GM18505 (cell line): ENCODE data around the gene EXOC7.

ENCODE experiments used
- ATAC-seq: cut with Tn5 transposase; IDR thresholded peaks from one replicate; pipeline ENCODE4 v1.9.1; 2021; ENCODE audit not compliant: unreplicated experiment
- POLR2A ChIP-seq: IDR thresholded peaks from 4 replicates; pipeline ENCODE4 v1.6.1; 2011; ENCODE audit warnings: borderline replicate concordance; ENCODE audit not compliant: insufficient read depth, insufficient read length; ENCODE audit errors: extremely low read depth

The EXOC7 gene

DNA sequence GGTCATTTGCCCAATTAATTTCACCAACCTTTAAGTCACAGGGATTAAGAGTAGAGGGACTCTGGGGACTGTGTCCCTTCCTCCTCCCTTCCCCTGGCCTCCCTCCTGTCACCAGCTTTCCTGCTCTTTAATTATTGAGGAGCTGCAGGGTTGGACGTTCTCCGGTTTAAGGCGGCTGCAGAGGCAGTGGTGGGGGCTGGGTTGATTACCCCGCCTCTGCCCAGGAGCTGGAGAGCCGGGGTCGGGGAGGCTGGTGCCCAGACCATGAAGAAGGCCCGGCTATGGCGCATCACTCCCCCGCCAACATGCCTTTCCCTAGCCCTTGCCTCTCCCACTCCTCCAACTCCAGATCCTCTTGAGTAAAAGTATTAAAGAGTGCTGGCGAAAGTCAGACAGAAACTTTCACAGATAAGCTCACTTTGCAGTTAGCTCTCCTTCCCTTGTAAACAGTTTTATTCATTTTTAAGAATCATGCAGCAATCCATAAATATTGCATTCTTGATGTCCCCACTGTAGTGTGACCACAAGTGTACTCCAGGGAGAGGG, 38.5 kb upstream of the EXOC7 start:
- no peak for TF ChIP-seq POLR2A
- ATAC-seq = no peak

DNA sequence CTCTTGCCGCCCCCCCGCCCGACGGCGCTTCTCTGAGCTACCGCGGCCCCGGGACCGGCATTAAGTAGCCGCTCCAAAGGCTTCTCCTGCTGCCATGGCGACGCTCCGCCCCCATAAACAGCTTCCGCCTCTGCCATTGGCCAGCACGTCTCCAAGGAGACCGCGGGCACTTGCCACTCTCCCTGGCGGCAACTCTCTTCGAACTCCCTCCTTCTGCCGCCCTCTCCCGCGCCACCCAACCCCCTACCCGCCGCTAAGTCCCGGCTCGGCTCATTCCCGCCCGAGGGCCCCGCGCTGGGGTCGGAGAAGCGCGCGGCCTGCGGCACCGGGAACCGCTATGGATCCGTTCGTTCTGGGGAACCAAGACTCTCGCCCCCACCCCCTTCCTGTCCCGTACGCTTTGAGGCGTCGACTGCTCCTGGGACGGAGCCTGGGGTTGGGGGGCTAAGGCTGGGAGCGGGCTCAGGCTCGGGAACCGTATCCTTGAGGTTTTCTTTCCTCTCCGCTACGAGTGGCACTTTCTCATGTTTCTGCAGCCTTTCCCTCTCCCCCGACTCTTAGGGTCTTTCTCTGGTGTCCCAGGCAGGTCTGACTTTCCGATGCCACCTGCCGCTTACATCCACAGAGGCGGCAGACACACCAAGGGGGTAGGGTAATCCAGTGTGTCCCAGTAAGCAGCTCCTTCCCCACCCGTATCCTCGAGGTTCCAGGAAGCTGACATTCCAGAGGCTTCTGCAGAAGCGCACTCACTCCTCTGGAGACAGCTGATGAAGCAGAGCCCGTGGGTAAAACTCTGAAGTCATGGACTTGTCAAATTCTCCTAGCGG, 37.8 kb upstream of the EXOC7 start, which contains the start of gene FOXJ1:
Gene FOXJ1 (minus strand): TSS at position 34 of the 827 bp plus-strand sequence. CDS start 850 bp downstream, outside the sequence.
- ATAC-seq = peak; percentile 65
- TF ChIP-seq POLR2A = no peak

DNA sequence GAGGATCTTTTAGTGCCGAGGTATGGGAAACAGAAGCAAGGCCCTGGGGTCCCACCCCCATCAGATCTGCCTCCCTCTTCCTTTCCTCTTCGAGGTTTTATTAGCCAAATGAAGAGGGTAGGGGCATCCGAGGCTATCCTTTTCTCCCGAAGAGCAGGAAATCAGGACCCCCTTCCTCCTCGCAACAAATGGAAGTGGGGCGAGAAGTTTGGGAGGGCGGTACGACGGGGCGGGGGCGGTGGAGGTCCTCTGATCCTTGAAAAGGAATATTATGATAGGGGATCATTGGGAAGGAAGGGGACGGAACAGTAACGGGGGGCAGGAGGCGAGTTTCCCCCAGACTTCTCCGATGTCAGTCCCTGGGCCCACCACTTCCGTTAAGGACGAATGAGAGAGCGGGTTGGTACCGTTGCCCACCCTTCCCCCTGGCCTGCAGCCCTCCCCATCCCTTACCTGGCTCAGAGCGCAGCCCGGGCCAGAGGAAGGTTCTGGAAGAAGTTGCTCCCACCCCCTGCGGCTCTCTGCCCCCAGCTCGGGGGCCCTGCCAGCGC, 37.1 kb upstream of the EXOC7 start:
- ATAC-seq = no peak
- no peak for TF ChIP-seq POLR2A

- no peak for TF ChIP-seq POLR2A
- no peak for ATAC-seq
Measured at GRCh38 chr17:76139801-76140660, 36.4 kb upstream of the EXOC7 start.

- TF ChIP-seq POLR2A = no peak
- no peak for ATAC-seq
Measured at GRCh38 chr17:76138896-76139752, 35.5 kb upstream of the EXOC7 start.

DNA sequence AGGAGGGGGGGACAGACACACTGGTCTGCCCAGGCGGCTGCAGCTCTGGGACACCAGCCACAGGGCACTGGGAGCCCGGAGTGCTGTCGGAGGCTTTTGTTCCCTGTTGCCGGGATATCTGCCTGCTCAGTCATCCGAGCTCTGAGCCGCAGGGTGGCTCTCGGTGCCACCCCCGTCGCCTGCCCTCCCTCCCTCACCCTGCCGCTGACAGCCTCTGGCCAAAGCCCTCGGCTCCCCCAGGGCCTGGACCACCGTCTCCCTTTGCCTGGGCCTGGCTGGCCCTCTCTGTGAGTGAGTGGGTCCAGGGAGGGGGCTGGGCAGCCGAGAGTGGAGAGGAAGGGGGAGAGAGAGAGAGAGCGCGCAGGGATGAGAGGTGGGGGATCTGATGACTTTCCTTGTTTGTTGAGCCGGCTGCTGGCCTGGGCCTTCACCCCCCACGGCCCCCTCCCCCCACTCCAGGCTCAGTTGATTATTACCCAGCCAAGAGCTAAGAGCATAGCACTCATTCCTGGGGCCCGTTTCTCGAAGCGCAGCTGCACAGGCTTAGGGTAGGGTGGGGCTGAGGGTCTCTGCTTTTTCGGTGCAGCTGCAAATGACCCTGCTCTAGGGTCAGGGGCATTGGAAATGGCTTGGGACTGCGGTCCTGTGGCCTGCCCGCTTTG, 34.8 kb upstream of the EXOC7 start:
- no peak for TF ChIP-seq POLR2A
- ATAC-seq = no peak

DNA sequence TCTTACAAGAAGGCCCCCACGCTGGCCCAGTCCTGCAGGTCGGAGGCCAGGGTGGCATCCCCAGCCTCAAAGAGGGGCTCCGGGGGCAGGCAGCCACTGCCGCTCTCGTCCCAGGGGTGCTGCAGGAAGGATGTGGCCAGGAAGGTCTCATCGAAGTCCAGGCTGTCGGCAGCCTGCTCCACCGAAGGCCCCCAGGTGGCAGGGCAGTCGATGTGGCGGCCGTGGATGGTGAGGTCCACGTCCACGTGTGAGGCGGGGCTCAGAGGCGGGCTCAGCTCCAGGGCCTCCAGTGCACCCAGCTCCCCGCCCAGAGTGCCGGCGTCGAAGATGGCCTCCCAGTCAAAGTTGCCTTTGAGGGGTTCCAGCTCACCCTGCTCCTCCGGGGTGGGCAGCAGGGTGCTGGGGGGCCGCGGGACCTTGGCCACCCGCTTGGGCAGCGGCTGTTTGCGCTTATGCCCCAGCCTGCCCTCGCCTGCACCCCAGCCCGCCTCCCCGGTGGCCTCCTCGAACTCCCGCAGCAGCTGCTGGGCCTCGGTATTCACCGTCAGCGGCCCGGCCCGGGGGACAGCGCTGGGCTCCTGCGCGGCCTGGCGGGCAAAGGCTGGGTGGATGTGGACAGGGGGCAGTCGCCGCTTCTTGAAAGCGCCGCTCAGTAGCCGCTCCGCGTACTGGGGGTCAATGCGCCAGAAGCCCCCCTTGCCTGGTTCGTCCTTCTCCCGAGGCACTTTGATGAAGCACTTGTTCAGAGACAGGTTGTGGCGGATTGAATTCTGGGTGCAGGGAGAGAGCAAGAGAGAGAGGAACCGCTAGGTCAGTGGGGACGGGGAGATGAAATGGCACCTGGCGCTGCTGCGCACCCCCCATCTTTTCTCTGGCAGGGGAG, 34.0 kb upstream of the EXOC7 start:
- no peak for TF ChIP-seq POLR2A
- ATAC-seq = no peak

DNA sequence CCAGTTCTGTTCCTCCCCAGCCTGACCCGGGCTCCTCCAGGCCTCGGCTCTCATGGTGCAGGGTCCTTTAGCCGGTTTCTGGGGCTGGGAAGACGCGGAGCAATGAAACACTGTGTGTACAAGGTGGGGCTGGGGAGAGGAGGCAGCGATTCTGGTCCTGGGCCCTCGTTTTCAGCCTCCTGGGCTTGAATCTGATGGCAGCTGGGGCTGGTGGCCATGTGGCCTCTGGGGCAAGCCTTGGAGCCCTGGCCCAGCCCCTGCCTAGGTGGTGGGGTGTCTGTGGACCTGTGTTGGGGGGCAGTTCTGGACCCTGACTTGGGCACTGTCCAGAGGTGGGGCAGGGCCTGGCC, 33.4 kb upstream of the EXOC7 start:
- ATAC-seq = no peak

DNA sequence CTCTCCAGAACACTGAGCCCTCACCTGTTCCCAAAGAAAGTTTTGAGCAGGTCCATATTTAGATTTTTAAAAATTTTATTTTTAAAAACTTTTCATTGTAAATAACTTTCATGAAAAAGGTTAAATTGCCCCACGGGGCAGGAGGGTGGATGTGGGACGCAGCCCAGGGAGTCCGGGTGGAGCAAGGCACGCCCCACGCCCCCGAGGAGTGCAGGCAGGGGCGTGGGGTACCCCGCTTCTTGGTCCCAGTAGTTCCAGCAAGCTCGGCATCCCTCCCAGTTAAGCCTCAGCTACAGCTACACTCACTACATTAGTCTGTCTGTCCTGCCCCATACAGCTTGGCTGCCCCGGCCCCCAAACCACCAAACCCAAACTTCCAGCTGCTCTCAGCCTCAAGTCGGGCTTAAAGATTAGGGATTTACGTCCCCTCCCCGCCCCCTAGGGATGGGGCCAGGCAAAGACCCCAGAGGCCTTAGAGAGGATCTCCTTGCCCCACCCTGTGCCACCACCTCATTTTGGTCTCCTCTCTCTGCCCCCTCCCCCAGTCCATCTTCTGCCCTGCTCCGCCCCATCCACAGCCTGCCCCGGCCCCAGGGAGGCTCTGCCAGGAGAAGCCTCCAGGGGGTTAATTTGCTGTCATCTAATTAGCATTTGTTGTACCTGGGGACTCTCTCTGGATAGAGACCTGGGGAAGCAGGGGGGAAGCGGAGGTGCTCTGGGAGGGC, 32.9 kb upstream of the EXOC7 start:
- ATAC-seq = no peak
- TF ChIP-seq POLR2A = no peak

More for the DNA sequence above, 33.4 kb upstream of the EXOC7 start:
- TF ChIP-seq POLR2A = no peak

DNA sequence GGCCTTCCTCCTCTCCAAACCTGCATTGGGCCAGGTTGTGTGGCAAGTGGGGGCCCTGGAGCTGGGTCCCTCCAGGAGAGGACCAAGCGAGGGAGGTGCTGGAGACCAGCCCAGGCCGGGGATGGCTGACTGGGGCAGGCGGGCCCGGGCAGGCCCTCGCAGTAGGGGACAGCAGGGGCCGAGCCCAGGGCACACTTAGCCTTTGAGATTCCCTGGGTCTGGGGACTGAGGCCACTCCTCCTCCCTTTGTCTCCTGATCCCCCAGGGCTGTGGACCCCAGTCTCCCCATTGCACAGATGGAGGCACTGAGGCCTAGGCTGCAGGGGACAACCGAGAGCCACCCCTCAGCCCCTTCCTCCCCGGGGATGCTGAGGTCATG, 32.2 kb upstream of the EXOC7 start:
- no peak for ATAC-seq
- TF ChIP-seq POLR2A = no peak
